Measurements from ENCODE around the gene LYRM1. TPM values are rescaled to one million over a fixed set of nuclear protein-coding genes. Genes with fewer than 3 reads are reported as not detected.
"Not testable (repeated sequence)": the region's sequence is repeated elsewhere in the genome, so short reads cannot be mapped to it uniquely, and the experiment has no call there.

Gene LYRM1, protein sequence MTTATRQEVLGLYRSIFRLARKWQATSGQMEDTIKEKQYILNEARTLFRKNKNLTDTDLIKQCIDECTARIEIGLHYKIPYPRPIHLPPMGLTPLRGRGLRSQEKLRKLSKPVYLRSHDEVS
- 37.7 TPM for total RNA-seq
- long read RNA-seq, transcript LYRM1-204 (4 exons, 1,558 nt) = minor isoform, 12 of 64 reads
- long read RNA-seq, transcript LYRM1-208 (4 exons, 460 nt) = major isoform, 23 of 64 reads
- long read RNA-seq, partial matches to known transcripts = 5 of 64 reads
- long read RNA-seq, other reads (novel, unspliced or antisense) = 14 of 64 reads

DNA sequence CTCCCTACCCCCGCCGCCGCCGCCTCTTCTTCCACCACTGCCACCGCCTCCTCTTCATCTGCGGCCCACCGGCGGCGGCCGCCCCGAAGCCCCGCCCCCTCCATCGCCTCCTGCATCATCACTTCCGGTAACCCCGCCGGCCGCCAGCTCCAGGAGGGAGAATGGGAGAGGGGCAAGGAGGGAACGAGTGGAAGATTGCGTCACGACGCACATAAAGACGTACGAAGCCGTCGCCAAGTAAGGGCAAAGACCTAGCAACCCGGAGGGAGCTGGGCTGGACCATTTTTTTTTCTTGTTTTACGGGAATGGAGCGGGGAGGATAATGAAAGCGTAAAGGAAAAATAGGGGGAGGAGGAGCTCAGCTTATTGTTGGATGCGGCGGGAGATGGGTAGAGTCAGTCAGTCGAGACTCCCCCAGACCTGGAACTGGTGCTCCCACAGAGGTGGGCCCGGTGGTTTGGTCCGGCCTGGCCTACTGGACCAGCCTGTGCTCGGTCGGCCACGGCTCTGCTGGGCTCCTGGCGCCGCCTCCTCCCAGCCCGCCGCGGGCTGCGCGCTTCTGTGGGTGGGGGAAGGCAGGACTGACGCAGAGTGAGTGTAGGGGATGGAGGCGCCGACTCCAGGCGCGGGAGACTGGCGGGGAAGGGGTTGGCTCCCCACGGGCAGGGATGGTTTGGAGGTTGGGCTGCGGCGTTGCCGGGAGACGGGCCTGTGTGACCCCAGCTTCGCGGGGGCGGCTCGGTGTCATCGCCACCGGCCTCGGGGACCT, at the start of gene LYRM1, which contains the start of gene DCUN1D3:
LYRM1 (plus strand) TSS at position 473 of the 769 bp plus-strand sequence. CDS start 14,785 bp downstream, outside the sequence.
DCUN1D3 (minus strand) TSS at position 60 of the 769 bp plus-strand sequence. CDS start 37,820 bp downstream, outside the sequence.
- DNase-seq (ENCODE audit: low spot score) = peak; percentile 97
- intact Hi-C loops (cut with DNase I) = loop anchor here (1.0 to 10.0 kb wide), 3 partner anchors 33 to 96 kb away; partner anchors contain the start of genes ERI2 and REXO5

DNA sequence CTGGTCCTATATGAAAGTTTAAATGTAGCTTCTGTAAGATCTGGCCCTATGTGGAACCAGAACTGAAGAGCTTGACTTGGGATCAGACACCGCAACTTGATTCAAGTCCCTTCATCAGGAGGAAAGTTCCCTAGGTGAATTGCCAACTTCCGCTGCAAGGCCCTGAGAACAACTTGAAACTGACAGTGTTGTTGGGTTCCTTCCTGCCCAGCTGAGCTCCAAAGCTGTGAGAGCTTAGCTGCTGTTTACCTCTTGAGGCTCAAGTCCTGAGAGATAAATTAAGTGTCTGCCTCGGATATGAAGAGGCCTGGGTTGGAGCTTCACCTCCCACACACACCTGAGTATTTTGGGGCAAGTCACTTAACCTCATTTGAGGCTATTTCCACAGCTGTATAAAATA, 49.6 kb upstream of the LYRM1 start:
- no peak for DNase-seq (ENCODE audit: low spot score)
- intact Hi-C loops (cut with DNase I) = loop anchor here (1.0 to 10.0 kb wide), 4 partner anchors 44 to 304 kb away; partner anchors contain the start of genes DCUN1D3, DNAH3, ERI2 and LDAF1

DNA sequence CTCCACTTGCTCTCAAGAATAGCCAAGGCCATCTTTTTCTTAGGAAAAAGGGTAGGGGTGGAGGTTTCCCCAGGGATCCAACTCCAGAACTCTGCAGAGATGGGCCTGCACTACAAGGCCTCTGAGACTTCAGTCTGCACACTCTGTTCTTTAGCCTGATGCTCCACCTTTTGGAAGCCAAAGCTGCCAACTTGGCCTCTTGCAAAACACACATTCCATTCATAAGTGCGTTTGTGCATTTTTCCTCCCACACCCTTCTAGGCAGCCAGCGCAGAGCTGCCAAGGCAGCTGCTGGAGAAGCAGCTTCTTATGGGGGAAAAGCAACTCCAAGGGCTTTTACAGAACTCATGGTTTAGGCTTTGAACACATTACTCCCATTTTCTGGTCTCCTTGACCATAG, 49.0 kb upstream of the LYRM1 start:
- DNase-seq (ENCODE audit: low spot score) = no peak
- intact Hi-C loops (cut with DNase I) = loop anchor here (1.0 to 10.0 kb wide), 3 partner anchors 44 to 303 kb away; partner anchors contain the start of genes DCUN1D3, DNAH3, ERI2 and LDAF1

DNA sequence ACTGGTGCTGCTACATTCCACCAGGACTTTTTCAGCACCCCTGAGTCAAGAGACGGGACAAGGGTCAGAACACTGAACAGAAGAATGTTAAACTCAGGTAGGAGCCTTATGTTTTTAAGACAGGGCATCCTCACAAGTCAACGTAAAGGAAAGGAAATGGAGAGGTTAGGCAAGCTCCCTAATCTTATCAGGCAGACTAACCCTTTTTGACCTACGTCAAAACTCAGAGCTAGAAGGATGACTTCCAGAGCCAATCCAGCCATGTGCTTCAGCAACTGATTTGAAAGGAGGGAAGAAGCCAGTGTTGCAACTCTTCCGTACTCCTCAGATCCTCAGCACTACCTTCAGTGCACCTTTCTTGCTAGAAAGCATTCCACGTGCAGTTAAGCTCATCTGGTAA, 47.4 kb upstream of the LYRM1 start:
- intact Hi-C loops (cut with DNase I) = loop anchor here (5.0 to 10.0 kb wide), 2 partner anchors 46 to 302 kb away; partner anchors contain the start of genes DNAH3, ERI2, LDAF1 and REXO5

DNA sequence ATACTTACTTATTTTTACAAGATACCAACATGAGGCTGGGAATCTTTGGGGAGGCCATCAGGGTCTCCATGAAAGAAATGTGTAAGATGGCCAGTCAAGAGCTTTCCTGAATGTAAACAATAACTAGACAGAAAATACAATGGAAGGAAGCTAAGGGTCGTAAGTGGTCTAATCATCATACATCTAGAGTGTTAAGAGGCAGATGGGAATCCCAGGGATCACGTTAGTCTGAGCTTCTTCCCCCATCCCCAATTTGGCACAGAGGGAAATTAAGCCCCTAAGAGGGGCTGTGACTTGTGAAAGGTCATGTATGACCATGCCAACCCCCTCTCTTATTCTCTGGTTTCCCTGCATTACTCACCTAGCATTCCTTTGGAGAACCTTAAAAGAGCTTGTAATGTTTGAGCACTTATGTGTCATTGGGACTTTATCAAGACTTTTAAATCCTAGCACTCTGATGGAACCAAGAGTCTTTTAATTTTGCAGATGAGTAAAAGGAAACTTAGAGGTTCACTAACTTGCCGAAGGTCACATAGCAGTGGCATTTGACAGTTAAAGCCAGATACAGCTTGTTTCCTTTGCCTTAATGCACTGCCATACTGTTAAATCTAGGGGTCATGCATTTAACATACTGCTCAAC, 46.5 kb upstream of the LYRM1 start:
- intact Hi-C loops (cut with DNase I) = loop anchor here (5.0 to 10.0 kb wide), 2 partner anchors 47 to 301 kb away; partner anchors contain the start of genes DNAH3, ERI2, LDAF1 and REXO5
- DNase-seq (ENCODE audit: low spot score) = no peak

More for the DNA sequence above, 47.4 kb upstream of the LYRM1 start:
- DNase-seq (ENCODE audit: low spot score) = no peak

DNA sequence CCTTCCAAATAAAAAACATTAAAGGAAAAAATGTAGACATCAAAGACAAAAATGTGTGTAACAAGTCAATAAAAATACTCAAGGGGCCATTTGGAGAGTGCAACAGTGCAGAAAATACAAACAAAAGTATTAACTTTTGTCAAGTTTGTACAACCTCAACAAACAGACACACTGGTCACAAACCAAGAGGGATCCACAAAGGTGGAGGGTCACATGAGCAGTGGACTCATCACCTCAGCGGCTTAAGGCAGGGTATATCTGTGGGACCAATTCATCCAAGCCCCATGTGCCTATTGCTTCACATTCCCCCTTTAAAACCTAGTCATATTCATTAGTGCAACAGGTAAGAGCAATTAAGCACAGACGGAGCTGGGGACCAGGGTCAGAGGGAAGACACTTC, 45.6 kb upstream of the LYRM1 start:
- DNase-seq (ENCODE audit: low spot score) = no peak
- intact Hi-C loops (cut with DNase I) = loop anchor here (5.0 to 10.0 kb wide), 2 partner anchors 48 to 300 kb away; partner anchors contain the start of genes DNAH3, ERI2, LDAF1 and REXO5

DNA sequence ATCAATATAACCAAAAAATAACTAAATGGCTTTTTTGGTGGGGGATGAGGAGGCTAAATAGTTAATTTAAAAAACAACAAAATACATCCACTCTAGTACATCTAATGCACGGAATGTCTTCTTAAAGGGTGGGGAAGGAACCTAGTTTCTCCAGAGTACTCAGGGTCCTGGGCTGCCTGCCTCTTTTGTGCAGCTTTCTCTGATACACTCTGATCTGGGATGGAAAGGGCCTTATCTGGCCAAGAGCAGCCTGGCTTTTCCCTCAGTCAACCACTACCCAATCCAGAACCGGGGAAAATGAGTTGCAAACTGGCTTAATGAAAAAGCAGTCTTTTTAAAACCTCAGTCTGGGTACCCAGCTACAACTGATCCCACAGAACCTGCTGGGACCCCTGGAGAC, 43.3 kb upstream of the LYRM1 start:
- no peak for DNase-seq (ENCODE audit: low spot score)
- intact Hi-C loops (cut with DNase I) = loop anchor here (10.0 kb wide), 1 partner anchor 298 kb away; the partner anchor contains the start of genes DNAH3 and LDAF1

DNA sequence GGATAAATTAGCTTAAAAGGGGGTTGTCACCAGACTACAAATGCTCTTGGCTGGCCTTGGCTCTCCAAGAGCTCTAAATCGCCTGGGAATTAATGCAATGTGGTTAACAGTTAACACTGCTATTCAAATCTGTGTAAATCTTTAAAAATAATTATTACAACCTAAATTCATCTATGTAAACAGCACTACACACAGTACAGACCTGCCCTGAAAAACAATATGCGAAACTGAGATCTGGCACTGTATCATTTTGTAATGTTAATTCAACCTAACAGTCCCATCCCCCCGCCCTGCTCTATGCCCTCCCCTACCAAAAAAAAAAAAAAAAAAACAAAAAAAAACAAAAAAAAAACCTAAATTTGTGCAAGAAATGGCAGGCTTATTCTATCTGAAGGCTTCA, 41.3 kb upstream of the LYRM1 start:
- intact Hi-C loops (cut with DNase I) = loop anchor here (10.0 kb wide), 1 partner anchor 296 kb away; the partner anchor contains the start of genes DNAH3 and LDAF1
- DNase-seq (ENCODE audit: low spot score) = no peak

DNA sequence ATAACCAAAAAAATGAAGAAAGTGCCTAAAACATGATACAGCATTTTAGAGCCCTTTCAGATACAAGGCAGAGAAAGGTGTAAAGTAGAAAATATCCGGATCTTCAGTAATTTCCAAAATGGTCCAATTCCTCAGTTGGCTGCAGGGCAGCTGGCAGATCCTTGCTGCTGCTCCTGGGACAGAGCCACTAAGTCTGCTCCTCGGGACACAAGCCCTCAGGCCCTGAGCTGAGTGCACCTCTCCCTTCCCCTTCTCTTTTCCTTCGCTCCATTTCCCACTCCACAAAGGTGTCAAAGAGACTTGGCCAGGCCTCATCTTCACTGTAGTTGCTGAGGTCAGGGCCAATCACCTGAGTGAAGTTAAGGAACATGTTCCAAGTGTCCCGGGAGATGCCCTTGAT, 40.9 kb upstream of the LYRM1 start:
- intact Hi-C loops (cut with DNase I) = loop anchor here (10.0 kb wide), 1 partner anchor 295 kb away; the partner anchor contains the start of genes DNAH3 and LDAF1
- no peak for DNase-seq (ENCODE audit: low spot score)

DNA sequence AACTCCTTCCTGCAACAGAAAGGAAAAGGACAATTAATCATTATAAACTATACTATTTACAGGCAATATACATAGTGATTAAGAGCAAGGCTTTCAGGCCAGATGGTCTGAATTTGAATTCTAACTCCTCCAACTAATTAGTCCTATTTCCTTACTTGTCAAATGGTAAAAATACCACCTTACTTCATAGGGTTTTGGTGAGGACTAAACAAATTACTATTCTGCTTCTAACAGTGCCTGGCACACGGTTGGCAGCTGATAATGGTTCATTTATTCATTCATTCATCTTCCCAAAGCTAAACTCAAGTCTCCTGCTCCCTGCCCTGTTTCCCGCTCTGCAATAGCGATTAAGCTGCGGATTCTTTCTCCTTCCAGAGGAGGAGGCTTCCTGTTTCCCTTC, 40.2 kb upstream of the LYRM1 start:
- no peak for DNase-seq (ENCODE audit: low spot score)
- intact Hi-C loops (cut with DNase I) = no loop called here

DNA sequence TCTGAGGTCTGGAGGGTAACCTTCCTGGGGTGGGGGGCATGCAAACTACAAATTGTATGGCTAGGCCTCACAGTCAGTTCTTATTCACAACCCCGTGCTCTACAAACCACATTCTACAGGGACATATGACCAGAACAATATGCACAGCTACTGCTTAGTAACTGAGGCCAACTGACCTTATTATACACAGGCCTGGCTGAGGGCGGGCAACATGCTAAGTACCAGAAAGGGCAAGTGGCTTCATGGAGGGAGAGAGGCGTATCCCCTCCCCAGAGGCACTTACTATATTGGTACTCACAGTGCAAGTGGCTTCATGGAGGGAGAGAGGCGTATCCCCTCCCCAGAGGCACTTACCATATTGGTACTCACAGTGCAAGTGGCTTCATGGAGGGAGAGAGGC, 39.6 kb upstream of the LYRM1 start:
- DNase-seq (ENCODE audit: low spot score); intact Hi-C loops (cut with DNase I): not testable (repeated sequence)

DNA sequence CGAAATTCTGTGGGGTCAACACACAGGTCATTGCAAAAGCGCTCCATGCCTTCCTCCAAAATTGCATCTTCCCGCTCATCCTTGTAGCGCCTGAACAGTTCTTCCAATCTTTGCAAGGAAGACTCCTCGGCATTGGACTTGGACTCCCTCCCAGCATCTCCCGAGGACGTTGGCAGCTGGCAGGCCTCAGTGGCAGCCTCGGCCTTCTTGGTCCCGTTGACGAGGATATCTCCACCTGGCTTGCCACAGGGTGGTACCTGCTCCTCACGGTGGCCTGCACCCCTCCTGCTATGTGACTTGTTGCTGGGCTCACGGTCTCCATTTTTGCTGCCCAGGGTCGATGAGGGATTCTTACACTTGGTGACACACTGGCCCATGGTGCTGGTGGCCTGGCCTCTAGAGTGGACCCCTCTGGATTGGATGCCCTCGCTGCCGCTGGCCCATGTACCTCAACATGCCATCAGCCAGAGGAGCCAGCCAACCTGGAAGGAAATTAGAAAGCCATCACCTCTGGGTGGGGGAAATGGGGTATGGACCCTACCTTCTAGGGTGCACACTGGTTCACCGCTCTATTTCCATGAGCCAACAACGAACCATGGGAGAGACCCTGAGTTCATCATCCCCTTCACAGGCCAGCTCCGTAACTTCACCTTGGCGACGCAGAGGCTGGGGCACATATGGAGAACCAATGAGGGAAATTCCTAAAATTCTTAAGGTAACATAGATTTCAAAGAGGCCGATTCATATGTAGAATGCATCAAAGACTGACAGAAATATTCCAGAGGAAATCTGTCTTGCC, 38.2 kb upstream of the LYRM1 start:
- intact Hi-C loops (cut with DNase I) = no loop called here
- no peak for DNase-seq (ENCODE audit: low spot score)

DNA sequence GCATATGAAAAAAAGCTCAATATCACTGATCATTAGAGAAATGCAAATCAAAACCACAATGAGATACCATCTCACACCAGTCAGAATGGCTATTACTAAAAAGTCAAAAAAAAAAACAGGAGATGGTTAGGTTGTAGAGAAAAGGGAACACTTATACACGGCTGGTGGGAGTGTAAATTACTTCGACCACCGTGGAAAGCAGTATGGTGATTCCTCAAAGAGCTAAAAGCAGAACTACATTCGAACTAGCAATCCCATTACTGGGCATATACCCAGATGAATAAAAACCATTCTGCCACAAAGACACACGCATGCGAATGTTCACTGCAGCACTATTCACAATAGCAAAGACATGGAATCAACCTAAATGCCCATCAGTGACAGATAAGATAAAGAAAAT, 36.2 kb upstream of the LYRM1 start:
- DNase-seq (ENCODE audit: low spot score); intact Hi-C loops (cut with DNase I): not testable (repeated sequence)

DNA sequence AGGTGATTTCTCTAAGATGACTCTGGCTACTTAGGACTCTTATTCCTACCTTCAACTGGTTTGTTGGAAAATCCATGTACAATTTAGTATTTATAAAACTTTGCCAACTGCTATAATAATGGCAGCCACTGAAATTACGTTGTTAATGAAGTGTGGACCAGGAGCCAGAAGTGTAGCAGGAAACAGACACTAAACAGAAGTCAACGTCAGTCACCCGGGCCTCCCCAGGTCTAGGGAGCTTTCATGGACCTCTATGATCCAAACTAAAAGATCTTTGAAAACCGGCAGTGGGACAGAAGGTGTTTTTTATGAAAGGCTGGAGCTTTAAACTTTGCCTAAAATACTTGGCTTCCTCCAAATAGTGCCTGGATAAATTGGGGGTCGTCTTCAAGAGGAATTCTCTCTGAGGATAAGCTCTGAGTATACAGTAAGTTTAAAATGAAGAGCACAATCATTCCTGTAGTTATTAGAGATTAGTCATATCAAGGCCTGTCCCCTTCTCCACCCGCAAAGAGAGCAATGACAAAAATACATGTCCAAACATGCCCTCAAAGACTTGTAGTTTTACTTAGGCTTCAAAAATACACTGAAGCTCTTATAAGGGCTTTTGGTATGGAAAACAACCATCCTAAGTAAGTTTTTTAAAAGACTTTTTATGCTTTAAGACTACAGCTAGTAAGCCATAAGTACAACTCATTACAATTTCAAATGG, 35.0 kb upstream of the LYRM1 start:
- intact Hi-C loops (cut with DNase I) = loop anchor here (5.0 kb wide), 1 partner anchor 37 kb away; the partner anchor contains the start of genes DCUN1D3 and LYRM1

DNA sequence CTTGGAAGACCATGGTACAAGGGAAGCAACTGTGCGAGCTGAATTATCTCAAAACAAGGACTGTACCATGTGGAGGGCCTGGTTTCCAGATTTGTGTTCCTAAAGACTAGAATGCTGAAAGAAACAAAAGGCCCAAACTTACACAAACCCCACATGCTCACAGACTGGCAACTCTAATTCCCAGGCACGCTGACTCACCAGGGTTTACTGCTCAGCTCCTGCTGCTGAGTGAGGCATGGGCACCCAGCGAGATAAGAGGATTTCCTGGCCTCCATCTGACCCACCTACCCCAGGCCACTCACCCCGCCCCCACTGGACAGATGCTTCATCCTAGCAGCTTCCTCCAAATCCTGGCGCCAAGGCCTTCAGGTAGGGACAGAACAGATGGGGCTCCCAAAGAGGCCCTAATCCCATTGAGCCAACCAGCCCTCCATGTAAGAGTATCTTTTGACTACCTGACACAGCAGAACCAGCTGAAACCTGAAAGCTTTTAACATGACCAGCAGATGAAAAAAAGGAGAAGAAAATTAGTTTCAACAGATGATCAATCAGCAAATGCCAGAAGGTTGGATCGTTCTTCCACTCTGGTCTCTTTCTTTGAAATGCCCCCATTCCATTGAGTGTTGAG, 34.3 kb upstream of the LYRM1 start:
- DNase-seq (ENCODE audit: low spot score) = no peak
- intact Hi-C loops (cut with DNase I) = loop anchor here (5.0 kb wide), 1 partner anchor 36 kb away; the partner anchor contains the start of genes DCUN1D3 and LYRM1

More for the DNA sequence above, 35.0 kb upstream of the LYRM1 start:
- no peak for DNase-seq (ENCODE audit: low spot score)

DNA sequence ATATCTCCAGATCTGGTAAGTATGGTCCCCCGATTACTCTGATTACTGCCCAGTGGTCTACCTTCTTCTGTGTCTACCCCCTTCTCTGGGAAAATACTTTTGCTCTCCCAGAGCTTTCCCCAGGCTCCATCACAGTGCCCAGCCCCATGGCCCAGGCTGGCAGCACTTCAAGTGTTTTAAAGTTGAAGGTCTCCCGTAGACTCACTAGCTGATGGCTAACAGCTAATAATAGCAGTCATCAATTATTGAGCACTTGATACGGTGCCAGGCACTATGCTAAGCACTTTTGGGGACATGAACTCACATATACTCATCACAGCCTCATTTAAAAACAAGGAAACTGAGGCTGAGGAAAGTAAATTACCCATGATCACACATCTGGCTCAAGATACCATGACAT, 33.8 kb upstream of the LYRM1 start:
- intact Hi-C loops (cut with DNase I) = loop anchor here (5.0 kb wide), 1 partner anchor 36 kb away; the partner anchor contains the start of genes DCUN1D3 and LYRM1

DNA sequence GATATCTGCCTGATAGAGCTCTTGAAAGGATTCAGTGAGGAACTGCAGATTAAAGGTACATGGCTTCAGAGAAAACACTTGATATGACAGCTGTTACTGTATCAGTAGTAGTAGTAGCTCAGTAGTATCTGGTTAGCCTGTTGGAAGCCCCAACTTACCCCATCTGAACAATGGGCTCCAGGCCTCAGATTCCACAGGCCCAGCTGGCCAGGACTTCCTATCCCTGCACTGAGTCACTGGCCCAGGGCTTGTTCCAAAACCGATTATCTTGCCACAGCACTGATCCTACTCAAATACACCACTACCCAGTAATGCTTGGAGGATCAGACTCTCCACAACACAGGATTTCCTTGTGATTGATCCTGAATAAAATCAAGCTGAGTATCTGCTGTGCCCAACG, 33.0 kb upstream of the LYRM1 start:
- DNase-seq (ENCODE audit: low spot score) = no peak
- intact Hi-C loops (cut with DNase I) = loop anchor here (5.0 kb wide), 1 partner anchor 35 kb away; the partner anchor contains the start of genes DCUN1D3 and LYRM1

More for the DNA sequence above, 33.8 kb upstream of the LYRM1 start:
- no peak for DNase-seq (ENCODE audit: low spot score)

All from cardiac septum (tissue), 1 donor.